ENCODE results near the gene TOM1L2.

TOM1L2 gene

GRCh38 chr17:17978481-17979424, 6.6 kb upstream of the TOM1L2 start:
- no peak for DNase-seq (ENCODE audit: low spot score)
- in situ Hi-C loops (cut with MboI; ENCODE audit: low pct_unique_long_range_greater_than_20kb, low sequenced_read_pairs, unreplicated experiment) = no loop called here
- no peak for TF ChIP-seq CTCF (IDR thresholded peaks at IDR 0.05; ENCODE audit: extremely low read depth, insufficient read depth, missing control alignments)

- no peak for DNase-seq (ENCODE audit: low spot score)
- in situ Hi-C loops (cut with MboI; ENCODE audit: low pct_unique_long_range_greater_than_20kb, low sequenced_read_pairs, unreplicated experiment) = no loop called here
- no peak for TF ChIP-seq CTCF (IDR thresholded peaks at IDR 0.05; ENCODE audit: extremely low read depth, insufficient read depth, missing control alignments)
Observed at GRCh38 chr17:17976931-17977570, 4.9 kb upstream of the TOM1L2 start.

GRCh38 chr17:17975436-17975835, 3.2 kb upstream of the TOM1L2 start:
- TF ChIP-seq CTCF (IDR thresholded peaks at IDR 0.05; ENCODE audit: extremely low read depth, insufficient read depth, missing control alignments) = no peak
- no peak for DNase-seq (ENCODE audit: low spot score)
- in situ Hi-C loops (cut with MboI; ENCODE audit: low pct_unique_long_range_greater_than_20kb, low sequenced_read_pairs, unreplicated experiment) = no loop called here

- DNase-seq (ENCODE audit: low spot score) = no peak
- no peak for TF ChIP-seq CTCF (IDR thresholded peaks at IDR 0.05; ENCODE audit: extremely low read depth, insufficient read depth, missing control alignments)
- in situ Hi-C loops (cut with MboI; ENCODE audit: low pct_unique_long_range_greater_than_20kb, low sequenced_read_pairs, unreplicated experiment) = no loop called here
Observed at GRCh38 chr17:17972952-17973254, 703 bp upstream of the TOM1L2 start.

- no peak for DNase-seq (ENCODE audit: low spot score)
- TF ChIP-seq CTCF (IDR thresholded peaks at IDR 0.05; ENCODE audit: extremely low read depth, insufficient read depth, missing control alignments) = no peak
- in situ Hi-C loops (cut with MboI; ENCODE audit: low pct_unique_long_range_greater_than_20kb, low sequenced_read_pairs, unreplicated experiment) = no loop called here
Observed at GRCh38 chr17:17971431-17972125, 622 bp downstream of the TOM1L2 start.

- in situ Hi-C loops (cut with MboI; ENCODE audit: low pct_unique_long_range_greater_than_20kb, low sequenced_read_pairs, unreplicated experiment) = no loop called here
Observed at GRCh38 chr17:17970699-17971430, 1.3 kb downstream of the TOM1L2 start.

More at GRCh38 chr17:17970699-17971430, 1.3 kb downstream of the TOM1L2 start:
- no peak for TF ChIP-seq CTCF (IDR thresholded peaks at IDR 0.05; ENCODE audit: extremely low read depth, insufficient read depth, missing control alignments)
- no peak for DNase-seq (ENCODE audit: low spot score)
